SKM-1 treated with dmso at 0.1 percent for 144 hours (cell line): Measurements from ENCODE around the gene AAMP.
A peak's percentile ranks its signal among the peaks of the same experiment; 100 is the strongest.

Experiments used
- DNase-seq: peaks from one replicate; lab custom pipeline; 2025; ENCODE audit not compliant: unreplicated experiment; lab: John Stamatoyannopoulos, UW

Gene AAMP

GRCh38 chr2:218260166-218260565, 9.8 kb downstream of the AAMP start:
- no peak for DNase-seq

GRCh38 chr2:218259099-218259961, 10.6 kb downstream of the AAMP start:
- peak; percentile 10 for DNase-seq

- peak; percentile 84 for DNase-seq
These were observed 12.5 kb downstream of the AAMP start for GRCh38 chr2:218257390-218257981.

GRCh38 chr2:218256612-218257350, 13.2 kb downstream of the AAMP start:
- DNase-seq: no peak

- DNase-seq: no peak
These were observed 14.5 kb downstream of the AAMP start for GRCh38 chr2:218255446-218255845.

GRCh38 chr2:218253232-218253625, 16.7 kb downstream of the AAMP start:
- DNase-seq: no peak

- DNase-seq: no peak
These were observed 17.3 kb downstream of the AAMP start for GRCh38 chr2:218252509-218253231.

- no peak for DNase-seq
These were observed 20.2 kb downstream of the AAMP start for GRCh38 chr2:218249691-218250090.

GRCh38 chr2:218245214-218245613, 24.7 kb downstream of the AAMP start:
- no peak for DNase-seq

GRCh38 chr2:218244665-218245064, 25.3 kb downstream of the AAMP start:
- no peak for DNase-seq

GRCh38 chr2:218244204-218244603, 25.7 kb downstream of the AAMP start:
- no peak for DNase-seq

- DNase-seq: no peak
These were observed 31.1 kb downstream of the AAMP start for GRCh38 chr2:218238887-218239286.

- no peak for DNase-seq
These were observed 33.1 kb downstream of the AAMP start for GRCh38 chr2:218236829-218237228.

GRCh38 chr2:218235017-218235416, 34.9 kb downstream of the AAMP start:
- DNase-seq: no peak

GRCh38 chr2:218234521-218234920, 35.4 kb downstream of the AAMP start:
- no peak for DNase-seq

- DNase-seq: no peak
These were observed 36.4 kb downstream of the AAMP start for GRCh38 chr2:218233543-218233942.

- peak; percentile 32 for DNase-seq
These were observed 39.1 kb downstream of the AAMP start for GRCh38 chr2:218230882-218231281.

GRCh38 chr2:218229851-218230250, 40.1 kb downstream of the AAMP start:
- DNase-seq: no peak

GRCh38 chr2:218229239-218229638, 40.7 kb downstream of the AAMP start:
- DNase-seq: peak; percentile 94

GRCh38 chr2:218228366-218229090, 41.4 kb downstream of the AAMP start:
- no peak for DNase-seq

GRCh38 chr2:218226903-218227302, 43.0 kb downstream of the AAMP start:
- DNase-seq: no peak
